Stimulated activated effector memory CD8-positive, alpha-beta T cell treated with anti-CD3 and anti-CD28 coated beads, Interleukin-12 subunit alpha, Interleukin-12 subunit beta, amount 100 ng/mL, for 72 hours (primary cell): Measurements from ENCODE around the gene SNX24.

Experiments used
- ATAC-seq: fragments of 150-1000 bp; cut with Tn5 transposase; 2 replicates; pipeline ENCODE4 v1.10.0; 2021
- DNase-seq, 2 donors: peaks; one replicate each; pipeline ENCODE4 v3.0.0; 2021 to 2022; ENCODE audit warnings: low spot score in 2 of 2
- H3K27ac Mint-ChIP-seq: one replicate; pipeline ENCODE4 v1.8.0; 2022; ENCODE audit warnings: mild to moderate bottlenecking, mixed read lengths
- H3K36me3 Mint-ChIP-seq: one replicate; pipeline ENCODE4 v1.8.0; 2022; ENCODE audit warnings: mild to moderate bottlenecking, mixed read lengths
- H3K4me1 Mint-ChIP-seq: one replicate; pipeline ENCODE4 v1.8.0; 2022; ENCODE audit warnings: mixed read lengths
- H3K4me3 Mint-ChIP-seq: one replicate; pipeline ENCODE4 v1.8.0; 2022; ENCODE audit warnings: mild to moderate bottlenecking, mixed read lengths
- H3K9me3 Mint-ChIP-seq: one replicate; pipeline ENCODE4 v1.8.0; 2022; ENCODE audit warnings: mixed read lengths

Gene SNX24

DNA sequence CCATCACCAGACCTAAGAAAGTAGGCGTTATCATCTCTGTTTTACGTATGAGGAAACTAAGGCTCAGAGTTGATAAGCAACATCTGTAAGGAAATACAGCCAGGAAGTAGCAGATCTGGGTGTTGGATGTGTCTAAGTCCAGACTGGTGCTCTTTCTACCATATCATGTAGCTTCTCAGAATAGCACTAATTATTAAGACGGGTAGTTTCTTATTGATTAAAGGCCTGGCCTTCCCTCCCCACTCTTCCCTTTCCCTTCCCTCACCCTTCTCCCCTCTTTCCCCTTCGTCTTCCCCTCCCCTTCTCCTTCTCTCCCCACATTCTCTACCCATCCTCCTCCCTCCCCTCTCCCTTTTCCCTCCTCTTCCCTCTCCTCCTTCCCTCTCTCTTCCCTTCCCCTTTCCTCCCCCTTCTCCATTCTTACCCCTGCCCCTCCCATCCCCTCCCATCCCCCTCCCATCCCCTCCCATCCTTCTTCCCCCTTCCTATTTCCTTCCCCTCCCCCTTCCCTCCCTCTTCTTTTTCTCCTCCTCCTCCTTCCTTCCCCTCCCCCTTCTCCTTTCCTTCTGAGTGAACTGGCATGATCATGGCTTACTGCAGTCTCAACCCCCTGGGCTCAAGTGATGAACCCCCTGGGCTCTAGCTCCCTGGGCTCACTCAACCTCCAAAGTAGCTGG is 79.4 kb downstream of the SNX24 start:
- H3K36me3 Mint-ChIP-seq: peaks cover 5% of the 10 kb centered on the region
- no peaks in the 10 kb centered on the region for H3K9me3 Mint-ChIP-seq
- no peak overlapping the region for H3K4me3 Mint-ChIP-seq
- DNase-seq: no peak
- ATAC-seq: no peak
- H3K4me1 Mint-ChIP-seq: no peaks in the 10 kb centered on the region
- no peak overlapping the region for H3K27ac Mint-ChIP-seq

- Mint-ChIP-seq H3K27ac (no peak overlapping the region), H3K4me1 (no peaks in the 10 kb centered on the region), H3K9me3 (no peaks in the 10 kb centered on the region), H3K36me3 (peaks cover 5% of the 10 kb centered on the region), H3K4me3 (no peak overlapping the region)
- ATAC-seq (no peak), DNase-seq (no peak)
Observed at GRCh38 chr5:122929001-122929400, 83.6 kb downstream of the SNX24 start.

DNA sequence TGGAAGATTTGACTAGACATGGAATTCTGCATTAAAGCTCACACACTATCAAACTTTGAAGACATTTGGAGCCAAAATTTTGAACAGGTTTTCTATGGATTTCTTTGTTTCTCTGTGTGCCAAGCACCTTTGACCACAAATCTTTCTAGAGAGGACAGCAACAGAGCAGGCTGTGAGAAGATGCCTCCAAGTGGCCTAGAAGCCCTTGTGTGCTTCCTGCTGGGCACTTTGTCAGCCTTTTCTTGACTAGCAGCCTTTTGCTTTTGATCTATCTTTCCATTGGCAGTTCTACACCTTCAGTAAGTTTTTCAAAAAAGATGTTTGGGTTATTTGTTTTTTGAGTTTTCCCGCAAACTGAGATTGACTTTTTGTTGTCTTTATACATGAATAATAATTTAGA is 84.6 kb downstream of the SNX24 start:
- Mint-ChIP-seq H3K9me3 (no peaks in the 10 kb centered on the region), H3K4me1 (no peaks in the 10 kb centered on the region), H3K36me3 (peaks cover 5% of the 10 kb centered on the region), H3K4me3 (no peak overlapping the region), H3K27ac (no peak overlapping the region)
- DNase-seq (no peak), ATAC-seq (no peak)

- ATAC-seq (no peak), DNase-seq (no peak)
- H3K36me3 Mint-ChIP-seq: no peaks in the 10 kb centered on the region
- H3K4me1 Mint-ChIP-seq: no peaks in the 10 kb centered on the region
- no peak overlapping the region for H3K27ac Mint-ChIP-seq
- no peak overlapping the region for H3K4me3 Mint-ChIP-seq
- no peaks in the 10 kb centered on the region for H3K9me3 Mint-ChIP-seq
Observed at GRCh38 chr5:122933956-122934355, 88.5 kb downstream of the SNX24 start.

GRCh38 chr5:122936088-122936487 is 90.7 kb downstream of the SNX24 start:
- Mint-ChIP-seq H3K27ac (no peak overlapping the region), H3K4me1 (no peaks in the 10 kb centered on the region), H3K4me3 (no peak overlapping the region), H3K36me3 (no peaks in the 10 kb centered on the region), H3K9me3 (no peaks in the 10 kb centered on the region)
- ATAC-seq (no peak), DNase-seq (no peak)

DNA sequence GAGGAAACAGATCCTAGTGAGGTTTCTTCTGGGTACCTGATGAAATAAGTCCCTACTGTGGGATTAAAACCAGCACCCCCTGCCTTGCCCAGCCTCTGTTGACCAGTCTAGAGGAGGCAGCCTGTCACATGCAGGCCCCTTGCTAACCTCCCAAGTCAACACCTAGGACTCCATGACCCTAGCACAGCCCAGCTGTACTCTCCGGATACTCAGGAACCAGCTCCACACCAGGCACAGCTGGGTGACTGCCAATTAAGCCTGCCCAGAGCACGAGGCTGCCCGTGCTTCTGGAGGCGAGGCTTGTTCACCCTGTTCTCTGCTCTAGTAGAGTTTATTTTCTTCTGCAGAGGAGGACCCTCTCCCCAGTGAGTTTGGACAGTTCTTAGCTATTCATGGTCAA is 92.5 kb downstream of the SNX24 start:
- Mint-ChIP-seq H3K36me3 (no peaks in the 10 kb centered on the region), H3K4me1 (peaks cover 5% of the 10 kb centered on the region), H3K27ac (no peak overlapping the region), H3K9me3 (no peaks in the 10 kb centered on the region), H3K4me3 (no peak overlapping the region)
- no peak for ATAC-seq
- DNase-seq: no peak

DNA sequence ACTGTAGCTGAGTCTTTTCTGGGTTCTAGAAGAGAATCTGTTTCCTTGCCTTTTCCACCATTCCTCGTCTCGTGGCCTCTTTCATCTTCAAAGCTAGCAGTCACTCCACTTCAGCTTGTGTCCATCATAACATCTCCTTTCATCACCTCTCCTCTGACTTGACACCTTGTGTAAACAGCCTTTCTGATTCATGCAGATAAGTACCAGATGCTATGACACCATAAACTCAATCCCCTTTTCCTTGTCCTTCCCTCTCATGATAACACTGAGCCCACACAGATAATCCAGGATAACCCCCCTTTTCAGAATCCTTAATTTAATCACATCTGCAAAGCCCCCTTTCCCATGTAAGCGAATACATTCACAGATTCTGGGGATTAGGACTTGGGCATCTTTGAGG is 95.5 kb downstream of the SNX24 start:
- no peaks in the 10 kb centered on the region for H3K36me3 Mint-ChIP-seq
- no peak overlapping the region for H3K27ac Mint-ChIP-seq
- H3K4me3 Mint-ChIP-seq: no peak overlapping the region

DNA sequence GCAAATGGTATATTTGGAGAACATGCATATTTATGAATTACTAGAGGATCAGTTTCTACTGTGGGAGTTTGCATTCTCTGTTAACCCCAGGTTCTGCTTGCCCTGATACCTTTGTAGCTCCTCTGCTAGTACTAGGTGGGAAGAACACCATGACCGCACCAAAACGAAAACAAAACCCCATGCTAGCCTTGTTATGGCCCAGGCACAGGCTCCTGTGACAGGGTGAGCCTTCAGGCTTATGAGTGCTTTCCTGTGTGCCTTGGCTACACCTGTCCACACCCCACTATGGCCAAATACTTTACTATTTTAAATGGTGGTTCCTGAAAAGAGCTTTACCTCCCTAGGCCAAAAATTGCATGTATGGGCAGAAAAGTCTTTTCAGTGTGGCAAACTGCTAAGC is 96.3 kb downstream of the SNX24 start:
- Mint-ChIP-seq H3K36me3 (no peaks in the 10 kb centered on the region), H3K4me1 (peaks cover 11% of the 10 kb centered on the region), H3K4me3 (no peak overlapping the region), H3K27ac (no peak overlapping the region), H3K9me3 (no peaks in the 10 kb centered on the region)
- DNase-seq: no peak
- no peak for ATAC-seq

More for the DNA sequence above, 95.5 kb downstream of the SNX24 start:
- H3K4me1 Mint-ChIP-seq: peaks cover 11% of the 10 kb centered on the region
- DNase-seq (no peak), ATAC-seq (no peak)
- H3K9me3 Mint-ChIP-seq: no peaks in the 10 kb centered on the region

DNA sequence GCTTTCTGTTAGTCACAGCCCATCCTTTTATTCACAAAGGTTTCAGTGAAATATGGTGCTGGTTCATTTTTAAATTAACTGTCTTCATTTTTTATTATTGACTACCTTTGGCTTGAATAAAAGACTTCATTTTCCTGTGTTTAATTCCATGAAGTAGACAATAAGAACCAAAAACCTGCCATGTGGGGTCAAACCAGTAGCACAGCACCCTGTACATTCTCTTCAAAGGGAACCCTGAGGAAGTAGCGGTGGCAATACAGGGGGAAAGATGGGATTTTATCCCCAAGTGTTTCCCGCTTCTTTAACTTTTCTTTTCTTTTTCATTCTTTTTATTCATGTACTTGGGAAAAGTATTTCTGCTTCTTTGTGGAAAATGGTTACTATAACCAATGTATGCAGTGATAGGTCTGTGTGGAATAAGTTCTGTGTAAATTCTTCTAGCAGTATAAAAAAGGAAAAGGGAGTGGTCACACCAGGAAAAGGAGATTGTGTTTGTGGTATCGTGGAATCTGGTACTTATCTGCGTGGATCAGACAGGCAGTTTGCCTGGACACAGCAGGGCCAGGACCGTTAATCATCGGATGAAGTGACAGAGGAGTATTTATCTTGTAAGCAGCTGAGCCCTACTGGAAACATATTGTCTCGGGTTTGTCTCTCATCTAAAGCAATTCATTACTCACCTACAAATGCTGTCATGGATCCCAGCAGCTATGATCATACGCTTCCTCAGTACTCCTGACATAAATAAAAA is 96.9 kb downstream of the SNX24 start:
- Mint-ChIP-seq H3K9me3 (no peaks in the 10 kb centered on the region), H3K27ac (no peak overlapping the region), H3K4me1 (peaks cover 11% of the 10 kb centered on the region), H3K4me3 (no peak overlapping the region), H3K36me3 (no peaks in the 10 kb centered on the region)
- ATAC-seq (no peak), DNase-seq (no peak)

GRCh38 chr5:122943050-122943698 is 97.8 kb downstream of the SNX24 start:
- Mint-ChIP-seq H3K27ac (no peak overlapping the region), H3K4me1 (peaks cover 11% of the 10 kb centered on the region), H3K9me3 (no peaks in the 10 kb centered on the region), H3K36me3 (no peaks in the 10 kb centered on the region), H3K4me3 (no peak overlapping the region)
- no peak for DNase-seq
- no peak for ATAC-seq

GRCh38 chr5:122944051-122944450 is 98.6 kb downstream of the SNX24 start:
- peaks cover 11% of the 10 kb centered on the region for H3K4me1 Mint-ChIP-seq
- H3K9me3 Mint-ChIP-seq: no peaks in the 10 kb centered on the region
- no peaks in the 10 kb centered on the region for H3K36me3 Mint-ChIP-seq
- H3K27ac Mint-ChIP-seq: no peak overlapping the region
- no peak for DNase-seq
- no peak for ATAC-seq
- no peak overlapping the region for H3K4me3 Mint-ChIP-seq

DNA sequence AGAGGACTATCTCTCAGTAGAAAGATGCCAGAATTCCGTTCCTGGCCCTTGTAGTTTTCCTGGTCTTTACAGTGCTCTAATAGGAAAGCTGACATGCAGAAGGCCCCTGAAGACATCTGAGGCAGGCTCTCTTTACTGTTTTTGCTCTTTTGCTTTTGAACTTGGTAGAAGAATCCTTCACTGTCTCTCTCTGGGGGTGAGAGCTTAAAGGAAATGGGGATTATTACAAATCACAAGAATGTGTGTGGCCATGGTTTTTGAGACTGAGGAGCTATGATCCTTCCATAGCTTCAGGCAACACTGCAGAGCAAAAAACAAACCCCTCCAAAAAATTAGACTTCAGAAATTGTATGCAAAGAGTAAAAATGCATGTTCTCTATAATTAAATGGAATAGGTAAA is 102.0 kb downstream of the SNX24 start:
- Mint-ChIP-seq H3K36me3 (no peaks in the 10 kb centered on the region), H3K4me1 (peaks cover 9% of the 10 kb centered on the region), H3K4me3 (no peak overlapping the region), H3K9me3 (no peaks in the 10 kb centered on the region), H3K27ac (no peak overlapping the region)
- ATAC-seq (no peak), DNase-seq (no peak)

GRCh38 chr5:122947772-122948171 is 102.4 kb downstream of the SNX24 start:
- Mint-ChIP-seq H3K27ac (no peak overlapping the region), H3K36me3 (no peaks in the 10 kb centered on the region), H3K4me1 (peaks cover 6% of the 10 kb centered on the region), H3K9me3 (no peaks in the 10 kb centered on the region), H3K4me3 (no peak overlapping the region)
- DNase-seq (no peak), ATAC-seq (no peak)

DNA sequence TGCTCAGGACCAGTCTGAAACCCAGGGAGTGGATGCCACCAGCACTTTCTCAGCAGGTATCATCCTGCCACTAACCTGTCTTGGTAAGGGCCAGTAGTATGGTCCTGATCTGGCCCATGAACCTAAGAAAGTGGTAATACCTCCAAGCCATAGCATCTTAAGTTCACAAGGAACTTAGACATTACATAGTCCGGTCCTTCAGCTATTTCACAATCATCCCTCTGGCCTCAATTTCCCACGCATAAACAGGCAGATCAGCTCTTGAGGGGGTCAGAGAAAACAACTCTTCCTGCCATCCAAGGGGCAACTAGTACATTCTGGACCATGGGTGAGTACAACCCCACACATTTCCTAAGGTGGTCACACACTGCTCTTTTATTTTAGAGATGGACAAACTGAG is 102.9 kb downstream of the SNX24 start:
- no peak overlapping the region for H3K27ac Mint-ChIP-seq
- H3K4me3 Mint-ChIP-seq: no peak overlapping the region
- H3K9me3 Mint-ChIP-seq: no peaks in the 10 kb centered on the region
- H3K4me1 Mint-ChIP-seq: peaks cover 3% of the 10 kb centered on the region
- ATAC-seq (no peak), DNase-seq (no peak)
- H3K36me3 Mint-ChIP-seq: no peaks in the 10 kb centered on the region

DNA sequence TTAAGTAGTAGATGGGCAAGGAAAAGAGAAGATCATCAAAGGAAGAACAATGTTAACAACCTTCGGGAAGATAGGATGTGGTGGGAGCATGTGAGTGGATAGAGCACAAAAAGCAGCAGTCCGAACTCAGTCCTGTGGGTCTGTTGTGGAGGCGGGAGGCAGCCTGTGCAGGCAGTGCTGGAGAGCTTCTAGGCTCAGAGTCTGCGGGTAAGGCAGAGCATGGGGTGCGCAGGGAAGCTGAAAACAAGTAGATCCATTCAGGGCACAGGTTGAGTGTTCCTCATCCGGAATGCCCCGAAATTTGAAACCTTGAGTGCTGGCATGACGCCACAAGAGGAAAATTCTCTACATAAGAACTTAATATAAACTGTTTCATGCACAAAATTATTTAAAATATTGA is 106.2 kb downstream of the SNX24 start:
- Mint-ChIP-seq H3K4me3 (no peak overlapping the region), H3K27ac (no peak overlapping the region)
- no peak for ATAC-seq

GRCh38 chr5:122954719-122955118 is 109.3 kb downstream of the SNX24 start:
- no peak overlapping the region for H3K27ac Mint-ChIP-seq
- H3K9me3 Mint-ChIP-seq: no peaks in the 10 kb centered on the region
- H3K36me3 Mint-ChIP-seq: no peaks in the 10 kb centered on the region
- ATAC-seq (no peak), DNase-seq (no peak)
- no peaks in the 10 kb centered on the region for H3K4me1 Mint-ChIP-seq
- no peak overlapping the region for H3K4me3 Mint-ChIP-seq

More for the DNA sequence above, 106.2 kb downstream of the SNX24 start:
- Mint-ChIP-seq H3K4me1 (no peaks in the 10 kb centered on the region), H3K9me3 (no peaks in the 10 kb centered on the region), H3K36me3 (no peaks in the 10 kb centered on the region)
- DNase-seq: no peak
